Epithelial cell of esophagus (primary cell): ENCODE measurements around the gene FGF12.
A peak's percentile ranks its signal among the peaks of the same experiment; 100 is the strongest.

ENCODE experiments used
- DNase-seq: peaks from one replicate; pipeline ENCODE4 v3.0.0; 2010; ENCODE audit warnings: low read depth
- H3K4me3 ChIP-seq: 2 replicates; pipeline ENCODE4 v1.5.1; 2011; ENCODE audit warnings: mild to moderate bottlenecking, low read length, control low read depth
- CTCF ChIP-seq: IDR thresholded peaks from 2 replicates; pipeline ENCODE4 v1.5.1; 2011; ENCODE audit warnings: low read depth, mild to moderate bottlenecking, low read length, control low read depth, inconsistent platforms; ENCODE audit not compliant: insufficient read depth; ENCODE audit errors: missing control alignments

The FGF12 gene

GRCh38 chr3:192156382-192156781 is 571.0 kb downstream of the FGF12 start:
- no peak overlapping the region for H3K4me3 ChIP-seq
- no peak for TF ChIP-seq CTCF
- DNase-seq = no peak

- no peak for DNase-seq
- TF ChIP-seq CTCF = no peak
- H3K4me3 ChIP-seq = peak overlapping the region; percentile 30
These were observed 572.1 kb downstream of the FGF12 start for GRCh38 chr3:192155194-192155593.

- DNase-seq = no peak
- no peak overlapping the region for H3K4me3 ChIP-seq
- TF ChIP-seq CTCF = no peak
These were observed 594.1 kb downstream of the FGF12 start for GRCh38 chr3:192133271-192133670.

GRCh38 chr3:192130534-192131132 is 596.7 kb downstream of the FGF12 start:
- peak; percentile 92 for TF ChIP-seq CTCF

GRCh38 chr3:192129586-192129985 is 597.8 kb downstream of the FGF12 start:
- H3K4me3 ChIP-seq = no peak overlapping the region
- DNase-seq = no peak
- no peak for TF ChIP-seq CTCF

More at GRCh38 chr3:192130534-192131132, 596.7 kb downstream of the FGF12 start:
- peak; percentile 71 for DNase-seq
- no peak overlapping the region for H3K4me3 ChIP-seq

GRCh38 chr3:192128922-192129321 is 598.4 kb downstream of the FGF12 start:
- TF ChIP-seq CTCF = no peak
- H3K4me3 ChIP-seq = no peak overlapping the region
- no peak for DNase-seq

- no peak for DNase-seq
- H3K4me3 ChIP-seq = no peak overlapping the region
- no peak for TF ChIP-seq CTCF
These were observed 599.3 kb downstream of the FGF12 start for GRCh38 chr3:192128060-192128459.
